Mucosa of stomach (tissue), 1 donor: ENCODE measurements around the gene NFS1.
"Not testable (repeated sequence)": the region's sequence is repeated elsewhere in the genome, so short reads cannot be mapped to it uniquely, and the experiment has no call there.

Experiments
- H3K27me3 ChIP-seq: one replicate; pipeline ENCODE4 v1.7.0; 2013; ENCODE audit warnings: mild to moderate bottlenecking, low read length; ENCODE audit not compliant: control insufficient read depth, insufficient read depth
- H3K36me3 ChIP-seq: one replicate; pipeline ENCODE4 v1.7.0; 2013; ENCODE audit warnings: low read length; ENCODE audit not compliant: control insufficient read depth, insufficient read depth
- H3K4me1 ChIP-seq: one replicate; pipeline ENCODE4 v1.7.0; 2013; ENCODE audit warnings: mild to moderate bottlenecking, low read length; ENCODE audit not compliant: control insufficient read depth, insufficient read depth
- H3K4me3 ChIP-seq: one replicate; pipeline ENCODE4 v1.7.0; 2013; ENCODE audit warnings: low read length
- H3K9ac ChIP-seq: one replicate; pipeline ENCODE4 v1.7.0; 2013; ENCODE audit warnings: mild to moderate bottlenecking, low read length, moderate library complexity
- H3K9me3 ChIP-seq: one replicate; pipeline ENCODE4 v1.7.0; 2013; ENCODE audit warnings: mild to moderate bottlenecking, low read length, moderate library complexity; ENCODE audit not compliant: control insufficient read depth
- donor health status: Pancreatic carcinoma.

The NFS1 gene

GRCh38 chr20:35723652-35724320 is 24.6 kb upstream of the NFS1 start:
- not testable (repeated sequence) for H3K27me3 ChIP-seq, H3K9ac ChIP-seq, H3K9me3 ChIP-seq, H3K4me1 ChIP-seq, H3K4me3 ChIP-seq
- H3K36me3 ChIP-seq = peaks cover 13% of the 10 kb centered on the region

- not testable (repeated sequence) for H3K4me3 ChIP-seq, H3K9me3 ChIP-seq, H3K4me1 ChIP-seq, H3K9ac ChIP-seq, H3K27me3 ChIP-seq
- H3K36me3 ChIP-seq = peaks cover 13% of the 10 kb centered on the region
Observed at GRCh38 chr20:35723275-35723639, 24.1 kb upstream of the NFS1 start.

- peaks cover 13% of the 10 kb centered on the region for H3K36me3 ChIP-seq
- no peak overlapping the region for H3K9ac ChIP-seq
- no peaks in the 10 kb centered on the region for H3K9me3 ChIP-seq
- H3K4me3 ChIP-seq = no peak overlapping the region
- H3K27me3 ChIP-seq = no peaks in the 10 kb centered on the region
- no peaks in the 10 kb centered on the region for H3K4me1 ChIP-seq
Observed at GRCh38 chr20:35721621-35722020, 22.5 kb upstream of the NFS1 start.

- Histone ChIP-seq H3K36me3 (peaks cover 13% of the 10 kb centered on the region), H3K27me3 (no peaks in the 10 kb centered on the region), H3K4me3 (no peak overlapping the region), H3K9ac (no peak overlapping the region), H3K9me3 (no peaks in the 10 kb centered on the region), H3K4me1 (no peaks in the 10 kb centered on the region)
Observed at GRCh38 chr20:35721219-35721618, 22.1 kb upstream of the NFS1 start.

- Histone ChIP-seq H3K4me3 (no peak overlapping the region), H3K9ac (no peak overlapping the region), H3K36me3 (peaks cover 13% of the 10 kb centered on the region)
Observed at GRCh38 chr20:35720165-35721123, 21.3 kb upstream of the NFS1 start.

GRCh38 chr20:35719717-35720116 is 20.6 kb upstream of the NFS1 start:
- H3K4me1 ChIP-seq = no peaks in the 10 kb centered on the region
- no peak overlapping the region for H3K9ac ChIP-seq
- H3K27me3 ChIP-seq = no peaks in the 10 kb centered on the region
- peaks cover 13% of the 10 kb centered on the region for H3K36me3 ChIP-seq
- no peaks in the 10 kb centered on the region for H3K9me3 ChIP-seq
- no peak overlapping the region for H3K4me3 ChIP-seq

More at GRCh38 chr20:35720165-35721123, 21.3 kb upstream of the NFS1 start:
- Histone ChIP-seq H3K27me3 (no peaks in the 10 kb centered on the region), H3K9me3 (no peaks in the 10 kb centered on the region), H3K4me1 (no peaks in the 10 kb centered on the region)

- no peaks in the 10 kb centered on the region for H3K27me3 ChIP-seq
- H3K4me1 ChIP-seq = no peaks in the 10 kb centered on the region
- no peak overlapping the region for H3K9ac ChIP-seq
- H3K36me3 ChIP-seq = peaks cover 13% of the 10 kb centered on the region
- no peaks in the 10 kb centered on the region for H3K9me3 ChIP-seq
- no peak overlapping the region for H3K4me3 ChIP-seq
Observed at GRCh38 chr20:35718972-35719635, 20.0 kb upstream of the NFS1 start.

- not testable (repeated sequence) for H3K27me3 ChIP-seq, H3K9me3 ChIP-seq, H3K9ac ChIP-seq, H3K4me1 ChIP-seq, H3K4me3 ChIP-seq
- peaks cover 13% of the 10 kb centered on the region for H3K36me3 ChIP-seq
Observed at GRCh38 chr20:35718321-35718720, 19.2 kb upstream of the NFS1 start.

- Histone ChIP-seq H3K9ac (no peak overlapping the region), H3K36me3 (peaks cover 17% of the 10 kb centered on the region), H3K4me1 (no peaks in the 10 kb centered on the region), H3K9me3 (no peaks in the 10 kb centered on the region), H3K27me3 (no peaks in the 10 kb centered on the region), H3K4me3 (no peak overlapping the region)
Observed at GRCh38 chr20:35716330-35716729, 17.2 kb upstream of the NFS1 start.

GRCh38 chr20:35715652-35716051 is 16.5 kb upstream of the NFS1 start:
- no peaks in the 10 kb centered on the region for H3K4me1 ChIP-seq
- peaks cover 15% of the 10 kb centered on the region for H3K36me3 ChIP-seq

GRCh38 chr20:35714127-35714526 is 15.0 kb upstream of the NFS1 start:
- no peaks in the 10 kb centered on the region for H3K4me1 ChIP-seq
- H3K4me3 ChIP-seq = no peak overlapping the region
- no peaks in the 10 kb centered on the region for H3K9me3 ChIP-seq
- H3K27me3 ChIP-seq = no peaks in the 10 kb centered on the region
- H3K9ac ChIP-seq = no peak overlapping the region
- peaks cover 4% of the 10 kb centered on the region for H3K36me3 ChIP-seq

More at GRCh38 chr20:35715652-35716051, 16.5 kb upstream of the NFS1 start:
- Histone ChIP-seq H3K9me3 (no peaks in the 10 kb centered on the region), H3K27me3 (no peaks in the 10 kb centered on the region), H3K4me3 (no peak overlapping the region), H3K9ac (no peak overlapping the region)

- not testable (repeated sequence) for H3K36me3 ChIP-seq
Observed at GRCh38 chr20:35713120-35713519, 14.0 kb upstream of the NFS1 start.

More at GRCh38 chr20:35713120-35713519, 14.0 kb upstream of the NFS1 start:
- not testable (repeated sequence) for H3K4me1 ChIP-seq, H3K27me3 ChIP-seq, H3K9ac ChIP-seq, H3K4me3 ChIP-seq, H3K9me3 ChIP-seq
